Measurements from ENCODE around the gene PRKCG. TPM values are rescaled to one million over a fixed set of nuclear protein-coding genes. Genes with fewer than 3 reads are reported as not detected.
"Not testable (repeated sequence)": the region's sequence is repeated elsewhere in the genome, so short reads cannot be mapped to it uniquely, and the experiment has no call there.

PRKCG gene
- total RNA-seq, 4 donors from 2014 or later: not detected

DNA sequence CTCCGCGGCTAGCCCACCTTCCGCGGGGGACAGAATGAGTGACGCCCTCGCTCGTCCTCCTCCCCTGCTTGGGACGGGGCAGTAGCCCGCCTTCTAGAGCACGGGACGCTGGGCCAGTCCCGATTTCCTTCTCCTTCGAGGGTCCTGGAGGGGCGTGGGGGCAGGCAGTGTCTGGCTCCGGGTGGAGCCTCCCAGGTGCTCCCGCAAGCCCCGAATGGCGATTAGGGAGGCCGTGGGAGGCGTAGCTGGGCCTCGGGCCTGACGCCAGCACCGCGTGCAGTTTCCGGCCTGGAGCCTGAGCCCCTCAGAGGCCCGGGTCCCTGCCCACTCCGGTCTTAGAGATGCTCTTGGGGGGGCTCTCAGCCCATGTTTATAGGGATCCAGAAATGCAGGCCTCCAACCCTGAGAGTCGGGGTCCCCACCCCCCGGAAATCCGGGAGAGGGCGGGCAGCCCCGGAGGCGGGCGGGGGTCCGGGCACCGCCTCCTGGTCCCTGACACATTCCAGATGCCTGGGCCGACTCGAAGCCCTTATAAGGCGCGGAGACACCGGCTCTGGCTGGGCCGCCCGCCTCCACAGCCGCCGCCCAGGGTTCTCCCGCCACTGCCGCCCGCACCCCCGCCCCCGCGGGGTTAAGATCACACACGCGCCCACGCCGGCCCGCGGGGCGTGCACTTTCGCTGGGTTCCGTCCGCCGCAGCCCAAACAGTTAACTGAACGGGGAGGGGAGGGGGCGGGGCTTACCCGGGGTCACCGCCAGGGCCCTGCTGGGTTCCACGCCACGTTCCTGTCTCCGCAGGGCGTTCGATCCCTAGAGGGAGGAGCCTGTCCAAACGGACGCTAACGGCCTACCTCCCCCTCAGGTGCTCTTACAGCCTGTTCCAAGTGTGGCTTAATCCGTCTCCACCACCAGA lies 12.8 kb upstream of the PRKCG start:
- Histone ChIP-seq H3K4me3 (peak overlapping the region; percentile 51 to 99), H3K27me3 (no peaks in the 10 kb centered on the region), H3K36me3 (peaks cover 0 to 37% of the 10 kb centered on the region in 2 donors), H3K4me1 (peaks cover 0 to 73% (median 54%) of the 10 kb centered on the region in 3 donors), H3K27ac (peak overlapping the region; percentile 70 to 98 (median 96)), H3K9me3 (no peaks in the 10 kb centered on the region)
- WGBS, 2 donors (ENCODE audit: low coverage in 1 of 2): no CpG with 5 or more reads among the region's 75 CpGs
- TF ChIP-seq POLR2AphosphoS5 (IDR thresholded peaks at IDR 0.05) (peak; percentile 80), POLR2A (IDR thresholded peaks at IDR 0.05) (peak; percentile 47 to 58), EP300 (IDR thresholded peaks at IDR 0.05) (peak; percentile 37)
- TF ChIP-seq, protein P1, sequence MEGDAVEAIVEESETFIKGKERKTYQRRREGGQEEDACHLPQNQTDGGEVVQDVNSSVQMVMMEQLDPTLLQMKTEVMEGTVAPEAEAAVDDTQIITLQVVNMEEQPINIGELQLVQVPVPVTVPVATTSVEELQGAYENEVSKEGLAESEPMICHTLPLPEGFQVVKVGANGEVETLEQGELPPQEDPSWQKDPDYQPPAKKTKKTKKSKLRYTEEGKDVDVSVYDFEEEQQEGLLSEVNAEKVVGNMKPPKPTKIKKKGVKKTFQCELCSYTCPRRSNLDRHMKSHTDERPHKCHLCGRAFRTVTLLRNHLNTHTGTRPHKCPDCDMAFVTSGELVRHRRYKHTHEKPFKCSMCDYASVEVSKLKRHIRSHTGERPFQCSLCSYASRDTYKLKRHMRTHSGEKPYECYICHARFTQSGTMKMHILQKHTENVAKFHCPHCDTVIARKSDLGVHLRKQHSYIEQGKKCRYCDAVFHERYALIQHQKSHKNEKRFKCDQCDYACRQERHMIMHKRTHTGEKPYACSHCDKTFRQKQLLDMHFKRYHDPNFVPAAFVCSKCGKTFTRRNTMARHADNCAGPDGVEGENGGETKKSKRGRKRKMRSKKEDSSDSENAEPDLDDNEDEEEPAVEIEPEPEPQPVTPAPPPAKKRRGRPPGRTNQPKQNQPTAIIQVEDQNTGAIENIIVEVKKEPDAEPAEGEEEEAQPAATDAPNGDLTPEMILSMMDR (IDR thresholded peaks at IDR 0.05): peak in 3 of 4 experiments; percentile 49 to 84 (median 65)
- ATAC-seq: peak; percentile 73

DNA sequence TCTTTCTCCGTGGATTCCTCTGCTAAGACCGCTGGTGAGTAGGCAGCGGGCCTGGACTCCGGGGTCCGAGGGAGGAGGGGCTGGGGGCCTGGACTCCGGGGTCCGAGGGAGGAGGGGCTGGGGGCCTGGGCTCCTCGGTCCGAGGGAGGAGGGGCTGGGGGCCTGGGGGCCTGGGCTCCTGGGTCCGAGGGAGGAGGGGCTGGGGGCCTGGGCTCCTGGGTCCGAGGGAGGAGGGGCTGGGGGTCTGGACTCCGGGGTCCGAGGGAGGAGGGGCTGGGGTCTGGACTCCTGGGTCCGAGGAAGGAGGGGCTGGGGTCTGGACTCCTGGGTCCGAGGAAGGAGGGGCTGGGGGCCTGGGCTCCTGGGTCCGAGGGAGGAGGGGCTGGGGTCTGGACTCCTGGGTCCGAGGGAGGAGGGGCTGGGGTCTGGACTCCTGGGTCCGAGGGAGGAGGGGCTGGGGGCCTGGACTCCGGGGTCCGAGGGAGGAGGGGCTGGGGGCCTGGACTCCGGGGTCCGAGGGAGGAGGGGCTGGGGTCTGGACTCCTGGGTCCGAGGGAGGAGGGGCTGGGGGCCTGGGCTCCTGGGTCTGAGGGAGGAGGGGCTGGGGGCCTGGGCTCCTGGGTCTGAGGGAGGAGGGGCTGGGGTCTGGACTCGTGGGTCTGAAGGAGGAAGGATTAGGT lies 12.1 kb upstream of the PRKCG start:
- Histone ChIP-seq H3K4me3 (peak overlapping the region; percentile 51 to 99), H3K36me3 (peaks cover 0 to 45% of the 10 kb centered on the region in 2 donors), H3K4me1 (peaks cover 0 to 80% (median 59%) of the 10 kb centered on the region in 3 donors), H3K27ac (peak overlapping the region; percentile 70 to 98 (median 96))
- H3K9me3 ChIP-seq, ATAC-seq, H3K27me3 ChIP-seq: not testable (repeated sequence)
- 0% methylated on average over 1 of the region's 24 CpGs; no CpG with 5 or more reads in 1 of the 2 donors for WGBS, 2 donors (ENCODE audit: low coverage in 1 of 2)

DNA sequence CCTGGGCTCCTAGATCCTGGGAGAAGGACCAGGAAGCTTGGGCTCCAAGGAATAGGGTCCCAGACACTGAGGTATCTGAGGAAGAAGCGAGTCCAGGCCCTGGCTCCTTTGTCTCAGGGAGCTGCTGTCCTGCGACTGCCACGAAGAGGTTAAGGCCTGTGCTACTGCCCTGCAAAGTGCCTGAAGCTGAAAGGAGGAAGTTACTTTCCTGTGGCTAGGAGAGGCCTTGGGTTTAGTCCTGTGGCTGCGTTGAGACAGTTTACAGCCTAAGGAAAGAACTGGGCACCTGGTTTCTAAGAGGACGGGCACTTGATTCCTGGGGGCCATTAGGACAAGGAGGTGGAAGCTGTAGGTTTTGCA lies 11.5 kb upstream of the PRKCG start:
- no peaks in the 10 kb centered on the region for H3K27me3 ChIP-seq
- no peak for TF ChIP-seq POLR2A (IDR thresholded peaks at IDR 0.05)
- TF ChIP-seq, protein P1 (IDR thresholded peaks at IDR 0.05): no peak
- TF ChIP-seq EP300 (IDR thresholded peaks at IDR 0.05): no peak
- no peak for TF ChIP-seq POLR2AphosphoS5 (IDR thresholded peaks at IDR 0.05)
- peak overlapping the region; percentile 51 to 99 for H3K4me3 ChIP-seq
- H3K9me3 ChIP-seq: no peaks in the 10 kb centered on the region
- H3K27ac ChIP-seq: peak overlapping the region; percentile 4 to 98 (median 96)
- no peak for ATAC-seq
- 7 to 10% methylated on average over 2 to 5 of the region's 5 CpGs for WGBS, 2 donors (ENCODE audit: low coverage in 1 of 2)
- peaks cover 0 to 80% (median 58%) of the 10 kb centered on the region in 3 donors for H3K4me1 ChIP-seq
- peaks cover 0 to 51% of the 10 kb centered on the region in 2 donors for H3K36me3 ChIP-seq

GRCh38 chr19:53871454-53871853 lies 10.5 kb upstream of the PRKCG start:
- WGBS, 2 donors (ENCODE audit: low coverage in 1 of 2): 18 to 24% methylated on average over 6 to 7 of the region's 7 CpGs
- peaks cover 0 to 59% of the 10 kb centered on the region in 2 donors for H3K36me3 ChIP-seq
- no peak for ATAC-seq
- no peaks in the 10 kb centered on the region for H3K27me3 ChIP-seq
- H3K4me1 ChIP-seq: peaks cover 0 to 80% (median 51%) of the 10 kb centered on the region in 3 donors
- peak overlapping the region in 1 of 2 donors; percentile 99 for H3K4me3 ChIP-seq
- H3K9me3 ChIP-seq: no peaks in the 10 kb centered on the region
- TF ChIP-seq POLR2A (IDR thresholded peaks at IDR 0.05): no peak
- peak overlapping the region in 3 of 4 donors; percentile 95 to 98 (median 98) for H3K27ac ChIP-seq

- peaks cover 0 to 59% of the 10 kb centered on the region in 2 donors for H3K36me3 ChIP-seq
- WGBS, 2 donors (ENCODE audit: low coverage in 1 of 2): 29 to 50% methylated on average over 3 to 6 of the region's 6 CpGs
- H3K4me1 ChIP-seq: peaks cover 0 to 80% (median 45%) of the 10 kb centered on the region in 3 donors
- no peak for ATAC-seq
- no peaks in the 10 kb centered on the region for H3K27me3 ChIP-seq
- no peak for TF ChIP-seq POLR2A (IDR thresholded peaks at IDR 0.05)
- no peak for TF ChIP-seq EP300 (IDR thresholded peaks at IDR 0.05)
- TF ChIP-seq, protein P1 (IDR thresholded peaks at IDR 0.05): no peak
- no peak for TF ChIP-seq POLR2AphosphoS5 (IDR thresholded peaks at IDR 0.05)
- H3K4me3 ChIP-seq: no peak overlapping the region
- H3K9me3 ChIP-seq: no peaks in the 10 kb centered on the region
- peak overlapping the region in 2 of 4 donors; percentile 16 to 98 for H3K27ac ChIP-seq
Observed at GRCh38 chr19:53872762-53873161, 9.2 kb upstream of the PRKCG start.
